Anterior cingulate cortex (tissue), 58 donors: Measurements from ENCODE around the gene TARM1.

Source experiments
- DNase-seq, 58 donors: peaks; one replicate each; lab custom pipeline; 2025; lab: John Stamatoyannopoulos, UW

The TARM1 gene

GRCh38 chr19:54035215-54036178 is 45.7 kb downstream of the TARM1 start:
- peak in 30 of 58 donors; percentile 1 to 72 (median 23) for DNase-seq

- no peak for DNase-seq
Measured at GRCh38 chr19:54030895-54031586, 50.1 kb downstream of the TARM1 start.

DNA sequence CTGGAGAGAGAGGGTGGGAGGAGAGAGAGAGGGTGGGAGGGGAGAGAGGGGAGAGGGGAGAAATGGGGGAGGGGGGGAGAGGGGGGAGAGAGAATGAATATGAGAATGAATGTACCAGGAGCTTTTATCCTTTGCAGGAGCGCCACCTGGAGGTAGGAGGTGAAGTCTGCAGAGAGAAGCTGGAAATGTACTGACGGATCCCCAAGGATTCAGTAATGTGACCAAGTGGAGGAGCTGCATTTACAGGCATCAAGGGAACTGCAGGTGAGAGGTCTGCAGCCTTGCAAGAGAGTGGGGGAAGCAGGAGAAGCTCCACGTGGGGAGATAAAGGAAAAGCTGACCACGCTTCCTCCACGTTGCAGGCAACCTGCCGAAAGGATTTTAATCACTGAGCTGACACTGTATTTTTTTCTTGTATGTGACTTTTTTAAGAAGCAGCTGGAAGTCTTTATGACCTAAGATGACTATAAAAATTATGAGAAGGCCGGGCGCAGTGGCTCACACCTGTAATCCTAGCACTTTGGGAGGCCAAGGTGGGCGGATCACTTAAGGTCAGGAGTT is 51.2 kb downstream of the TARM1 start:
- peak in 48 of 58 donors; percentile 1 to 73 (median 22) for DNase-seq

- DNase-seq = no peak
Measured at GRCh38 chr19:54029301-54029700, 51.9 kb downstream of the TARM1 start.

DNA sequence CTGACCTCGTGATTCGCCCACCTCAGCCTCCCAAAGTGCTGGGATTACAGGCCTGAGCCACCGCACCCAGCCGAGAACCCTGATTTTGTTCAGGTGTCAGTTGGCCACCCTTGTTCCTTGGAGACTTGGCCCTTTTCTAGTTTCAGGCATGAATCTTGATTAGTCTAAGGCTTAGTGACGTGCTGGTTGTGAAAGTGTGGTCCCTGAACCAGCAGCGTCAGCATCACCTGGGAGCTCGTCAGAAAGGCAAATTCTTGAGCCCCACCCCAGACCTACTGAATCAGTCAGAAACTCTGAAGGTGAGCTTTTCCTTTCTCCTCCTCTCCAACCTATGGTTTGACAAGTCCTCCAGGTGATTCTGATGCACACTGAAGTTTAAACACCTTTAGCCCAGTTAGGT is 54.5 kb downstream of the TARM1 start:
- no peak for DNase-seq

GRCh38 chr19:54024660-54025059 is 56.5 kb downstream of the TARM1 start:
- no peak for DNase-seq

GRCh38 chr19:54023191-54023590 is 58.0 kb downstream of the TARM1 start:
- no peak for DNase-seq

DNA sequence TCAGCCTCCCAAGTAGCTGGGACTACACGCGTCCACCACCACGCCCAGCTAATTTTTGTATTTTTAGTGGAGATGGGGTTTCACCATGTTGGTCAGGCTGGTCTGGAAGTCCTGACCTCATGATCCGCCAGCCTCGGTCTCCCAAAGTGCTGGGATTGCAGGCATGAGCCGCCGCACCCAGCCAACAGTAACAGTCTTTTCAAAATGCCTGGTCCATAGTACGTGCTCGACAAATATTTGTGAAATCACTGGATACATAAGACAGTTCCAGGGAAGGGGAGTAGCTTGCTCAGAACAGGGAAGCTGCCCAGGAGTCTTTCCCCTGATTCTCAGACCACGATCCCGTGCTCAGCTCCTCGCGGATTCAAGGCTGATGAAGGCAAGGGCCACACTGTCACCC is 59.2 kb downstream of the TARM1 start:
- DNase-seq = no peak

DNA sequence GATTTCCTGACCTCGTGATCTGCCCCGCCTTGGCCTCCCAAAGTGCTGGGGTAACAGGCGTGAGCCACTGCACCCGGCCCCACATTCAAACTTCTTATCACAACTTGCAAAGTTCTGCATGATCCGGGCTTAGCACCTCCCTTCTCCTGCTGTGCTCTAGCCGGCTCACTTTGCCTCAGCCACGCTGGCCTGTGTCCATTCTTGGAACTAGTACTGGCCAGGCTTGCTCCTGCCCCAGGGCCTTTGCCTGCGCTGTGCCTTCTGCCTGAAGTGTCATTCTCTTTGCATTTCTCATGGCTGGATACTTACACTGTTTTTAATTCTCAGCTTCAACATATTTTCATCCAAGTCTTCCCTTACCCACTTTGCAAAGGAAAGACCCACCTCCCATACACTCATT is 59.8 kb downstream of the TARM1 start:
- no peak for DNase-seq
